Measurements from ENCODE around the gene NAT16.
"Not testable (repeated sequence)": the region's sequence is repeated elsewhere in the genome, so short reads cannot be mapped to it uniquely, and the experiment has no call there.

Gene NAT16

GRCh38 chr7:101156866-101157589 lies 23.1 kb downstream of the NAT16 start:
- no peak for DNase-seq

DNA sequence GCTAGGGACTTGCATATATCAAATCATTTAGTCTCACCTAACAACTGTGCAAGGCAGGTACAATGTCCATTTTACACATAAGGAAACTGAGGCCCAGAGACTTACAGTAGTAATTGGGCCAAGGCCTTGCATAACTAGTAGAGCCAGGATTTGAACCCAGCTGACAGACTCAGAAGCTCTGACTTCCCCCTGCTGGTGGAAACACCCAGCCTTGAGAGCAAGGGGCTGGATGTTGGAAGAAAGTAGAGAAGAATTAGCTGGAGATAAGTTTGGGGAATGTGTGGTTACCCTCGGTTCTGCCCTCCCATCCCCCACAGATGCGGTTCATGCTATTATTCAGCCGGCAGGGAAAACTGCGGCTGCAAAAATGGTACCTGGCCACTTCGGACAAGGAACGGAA lies 23.8 kb downstream of the NAT16 start:
- DNase-seq: no peak

GRCh38 chr7:101155303-101155702 lies 24.8 kb downstream of the NAT16 start:
- no peak for DNase-seq

- peak; percentile 63 for DNase-seq
Measured at GRCh38 chr7:101154693-101155102, 25.4 kb downstream of the NAT16 start.

DNA sequence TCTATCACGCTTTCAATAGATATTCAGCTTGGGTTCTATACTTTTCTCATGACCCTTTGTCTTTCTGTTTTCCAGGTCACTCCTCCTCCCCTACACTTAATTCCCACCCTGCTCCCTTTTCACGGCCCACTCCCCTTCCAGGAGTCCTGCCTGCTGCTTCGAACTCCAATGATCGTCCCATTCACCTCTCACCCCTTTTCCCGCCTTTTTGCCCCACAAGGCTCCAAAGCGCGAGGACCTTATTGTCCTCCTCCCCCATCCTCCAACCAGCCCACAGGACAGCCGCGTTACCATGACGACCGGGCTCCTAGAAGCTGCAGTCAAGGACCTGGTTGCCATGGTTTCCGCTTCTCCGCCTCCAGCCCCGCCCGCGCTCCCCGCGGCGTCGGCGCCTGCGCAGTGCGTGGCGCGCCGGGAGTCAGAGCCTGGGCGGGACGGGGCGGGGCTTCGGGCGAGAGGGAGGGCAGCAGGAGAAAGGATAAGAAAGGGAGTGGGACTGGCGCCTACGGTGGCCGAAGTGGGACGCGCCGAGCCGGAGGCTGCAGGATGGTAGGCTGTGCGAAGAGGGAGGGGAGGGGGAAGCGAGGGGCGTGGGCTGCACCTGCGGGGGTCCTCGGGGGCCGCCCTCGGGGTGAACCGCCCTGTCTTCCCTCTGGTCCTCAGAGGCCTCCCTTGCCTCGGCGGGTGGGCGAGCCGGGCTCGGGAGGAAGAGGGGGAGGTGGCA lies 26.0 kb downstream of the NAT16 start, which contains the start of gene AP1S1:
Gene AP1S1, plus strand, starts transcription at position 508 of the 724 bp plus-strand sequence. Its CDS starts 39 bp downstream, at position 547.
- DNase-seq: peak; percentile 99

GRCh38 chr7:101151908-101152651 lies 28.0 kb downstream of the NAT16 start:
- no peak for DNase-seq

DNA sequence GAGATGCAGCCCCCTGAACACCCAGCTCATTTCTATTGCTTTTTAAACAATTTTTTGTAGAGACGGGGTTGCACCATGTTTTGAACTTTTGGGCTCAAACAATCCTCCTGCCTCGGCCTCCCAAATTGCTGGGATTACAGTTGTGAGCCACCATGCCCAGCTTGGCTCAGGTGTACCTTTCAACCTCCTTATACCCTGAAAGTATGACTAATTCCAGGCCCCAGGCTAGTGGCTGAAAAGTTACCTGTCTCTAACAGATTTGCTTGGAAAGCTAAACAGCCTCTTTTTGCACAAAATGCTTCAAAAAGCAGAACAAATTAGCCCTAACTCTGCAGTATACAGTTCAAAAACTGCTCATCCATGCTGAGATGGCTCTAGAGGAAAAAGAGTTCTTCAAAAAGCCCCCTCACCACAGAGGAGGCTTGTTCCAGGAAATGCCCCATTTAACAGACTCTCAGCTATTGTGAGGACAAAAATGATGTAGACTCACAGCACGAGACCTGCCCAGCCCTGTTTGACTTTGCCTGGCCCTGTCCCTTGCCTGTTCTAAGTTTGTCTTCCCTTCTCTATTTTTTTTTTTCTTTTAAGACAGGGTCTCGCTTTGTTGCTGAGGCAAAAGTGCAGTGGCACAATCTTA lies 39.2 kb downstream of the NAT16 start:
- DNase-seq: no peak

GRCh38 chr7:101140339-101140699 lies 39.8 kb downstream of the NAT16 start:
- DNase-seq: no peak

DNA sequence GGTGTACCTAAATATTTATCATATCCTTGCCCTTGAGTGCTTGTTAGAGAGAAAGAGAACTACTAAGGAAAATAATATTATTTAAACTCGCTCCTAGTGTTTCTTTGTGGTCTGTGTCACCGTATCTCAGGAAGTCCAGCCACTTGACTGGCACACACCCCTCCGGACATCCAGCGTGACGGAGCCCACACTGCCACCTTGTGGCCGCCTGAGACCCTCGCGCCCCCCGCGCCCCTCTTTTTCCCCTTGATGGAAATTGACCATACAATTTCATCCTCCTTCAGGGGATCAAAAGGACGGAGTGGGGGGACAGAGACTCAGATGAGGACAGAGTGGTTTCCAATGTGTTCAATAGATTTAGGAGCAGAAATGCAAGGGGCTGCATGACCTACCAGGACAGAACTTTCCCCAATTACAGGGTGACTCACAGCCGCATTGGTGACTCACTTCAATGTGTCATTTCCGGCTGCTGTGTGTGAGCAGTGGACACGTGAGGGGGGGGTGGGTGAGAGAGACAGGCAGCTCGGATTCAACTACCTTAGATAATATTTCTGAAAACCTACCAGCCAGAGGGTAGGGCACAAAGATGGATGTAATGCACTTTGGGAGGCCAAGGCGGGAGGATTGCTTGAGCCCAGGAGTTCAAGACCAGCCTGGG lies 41.8 kb downstream of the NAT16 start:
- peak; percentile 91 for DNase-seq

GRCh38 chr7:101137651-101138212 lies 42.4 kb downstream of the NAT16 start:
- no peak for DNase-seq

GRCh38 chr7:101134399-101134980 lies 45.6 kb downstream of the NAT16 start:
- peak; percentile 79 for DNase-seq

- no peak for DNase-seq
Measured at GRCh38 chr7:101133621-101134398, 46.3 kb downstream of the NAT16 start.

DNA sequence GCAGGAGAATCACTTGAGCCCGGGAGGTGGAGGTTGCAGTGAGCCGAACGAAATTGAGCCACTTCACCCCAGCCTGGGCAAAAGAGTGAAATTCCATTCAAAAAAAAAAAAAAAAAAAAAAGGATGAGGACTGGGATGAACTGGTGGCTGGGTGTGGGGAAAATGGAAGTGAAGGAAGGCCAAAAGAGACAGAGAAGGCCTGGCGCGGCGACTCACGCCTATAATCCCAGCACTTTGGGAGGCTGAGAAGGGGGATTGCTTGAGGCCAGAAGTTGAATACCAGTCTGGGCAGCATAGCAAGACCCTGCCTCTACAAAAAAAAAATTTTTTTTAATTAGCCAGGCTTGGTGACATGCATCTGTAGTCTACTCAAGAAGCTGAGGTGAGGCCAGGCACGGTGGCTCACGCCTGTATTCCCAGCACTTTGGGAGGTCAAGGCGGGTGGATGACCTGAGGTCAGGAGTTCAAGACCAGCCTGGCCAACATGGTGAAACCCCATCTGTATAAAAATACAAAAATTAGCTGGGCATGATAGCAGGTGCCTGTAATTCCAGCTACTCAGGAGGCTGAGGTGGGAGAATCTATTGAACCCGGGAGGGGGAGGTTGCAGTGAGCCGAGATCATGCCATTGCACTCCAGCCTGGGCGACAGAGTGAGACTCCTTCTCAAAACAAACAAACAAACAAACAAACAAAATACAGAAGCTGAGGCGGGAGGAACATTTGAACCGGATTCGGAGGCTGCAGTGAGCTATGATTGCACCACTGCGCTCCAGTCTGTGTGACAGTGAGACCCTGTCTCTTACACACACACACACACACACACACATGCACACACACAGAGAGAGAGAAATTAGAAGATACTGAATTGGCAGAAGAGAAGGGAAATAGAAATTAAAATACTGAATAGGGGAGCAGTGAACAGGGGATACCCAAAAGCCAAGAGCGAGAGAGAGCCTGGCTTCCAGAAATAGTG lies 47.2 kb downstream of the NAT16 start:
- not testable (repeated sequence) for DNase-seq

GRCh38 chr7:101129603-101130117 lies 50.4 kb downstream of the NAT16 start:
- no peak for DNase-seq

- no peak for DNase-seq
Measured at GRCh38 chr7:101128040-101128834, 51.9 kb downstream of the NAT16 start.

DNA sequence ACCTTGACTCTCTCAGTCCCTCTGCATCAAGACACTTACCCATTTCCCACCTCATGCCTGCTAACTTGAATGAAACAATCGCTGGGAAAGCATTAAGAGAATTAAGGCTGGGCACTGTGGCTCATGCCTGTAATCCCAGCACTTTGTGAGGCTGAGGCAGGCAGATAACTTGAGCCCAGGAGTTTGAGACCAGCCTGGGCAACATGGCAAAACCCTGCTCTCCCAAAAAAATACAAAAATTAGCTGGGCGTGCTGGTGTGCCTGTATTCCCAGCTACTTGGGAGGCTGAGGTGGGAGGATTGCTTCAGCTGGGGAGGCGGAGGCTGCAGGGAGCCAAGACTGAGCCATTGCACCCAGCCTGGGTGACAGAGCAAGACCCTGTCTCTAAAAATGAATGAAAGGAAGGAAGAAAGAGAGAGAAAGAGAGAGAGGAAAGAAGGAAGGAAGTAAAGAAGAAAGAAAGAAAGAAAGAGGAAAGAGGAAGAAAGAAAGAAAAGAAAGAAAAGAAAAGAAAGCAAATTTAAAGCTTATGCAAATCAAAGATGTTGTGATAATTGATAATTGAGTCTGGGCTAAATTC lies 52.5 kb downstream of the NAT16 start:
- no peak for DNase-seq

DNA sequence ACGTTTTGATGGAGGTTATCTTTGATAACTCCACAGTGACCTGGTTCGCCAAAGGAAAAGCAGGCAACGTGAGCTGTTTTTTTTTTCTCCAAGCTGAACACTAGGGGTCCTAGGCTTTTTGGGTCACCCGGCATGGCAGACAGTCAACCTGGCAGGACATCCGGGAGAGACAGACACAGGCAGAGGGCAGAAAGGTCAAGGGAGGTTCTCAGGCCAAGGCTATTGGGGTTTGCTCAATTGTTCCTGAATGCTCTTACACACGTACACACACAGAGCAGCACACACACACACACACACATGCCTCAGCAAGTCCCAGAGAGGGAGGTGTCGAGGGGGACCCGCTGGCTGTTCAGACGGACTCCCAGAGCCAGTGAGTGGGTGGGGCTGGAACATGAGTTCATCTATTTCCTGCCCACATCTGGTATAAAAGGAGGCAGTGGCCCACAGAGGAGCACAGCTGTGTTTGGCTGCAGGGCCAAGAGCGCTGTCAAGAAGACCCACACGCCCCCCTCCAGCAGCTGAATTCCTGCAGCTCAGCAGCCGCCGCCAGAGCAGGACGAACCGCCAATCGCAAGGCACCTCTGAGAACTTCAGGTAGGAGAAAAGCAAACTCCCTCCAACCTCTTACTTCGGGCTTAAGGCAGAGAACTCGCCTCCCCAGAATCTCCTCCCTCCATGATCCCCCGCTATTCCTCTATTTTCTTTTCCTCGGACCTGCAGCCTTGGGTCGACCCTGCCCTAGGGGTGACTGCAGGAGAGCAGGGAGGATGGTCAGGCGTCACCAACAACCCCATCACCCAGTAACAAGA lies 53.2 kb downstream of the NAT16 start, which contains the start of gene SERPINE1:
Gene SERPINE1, plus strand, starts transcription at position 454 of the 809 bp plus-strand sequence. CDS start 1,290 bp downstream, outside the sequence.
- DNase-seq: peak; percentile 69
